AG20443 (cell line): Measurements from ENCODE around the gene ADD1.

ENCODE experiments used
- DNase-seq: peaks from one replicate; pipeline ENCODE4 v3.0.0; 2012; ENCODE audit warnings: low spot score, mixed read lengths

ADD1 gene

GRCh38 chr4:2843263-2843940, at the start of gene ADD1:
Gene ADD1 (plus strand): TSS chr4:2843844. CDS start chr4:2875916, 32,072 bp downstream.
- DNase-seq, result peak; percentile 100

DNA sequence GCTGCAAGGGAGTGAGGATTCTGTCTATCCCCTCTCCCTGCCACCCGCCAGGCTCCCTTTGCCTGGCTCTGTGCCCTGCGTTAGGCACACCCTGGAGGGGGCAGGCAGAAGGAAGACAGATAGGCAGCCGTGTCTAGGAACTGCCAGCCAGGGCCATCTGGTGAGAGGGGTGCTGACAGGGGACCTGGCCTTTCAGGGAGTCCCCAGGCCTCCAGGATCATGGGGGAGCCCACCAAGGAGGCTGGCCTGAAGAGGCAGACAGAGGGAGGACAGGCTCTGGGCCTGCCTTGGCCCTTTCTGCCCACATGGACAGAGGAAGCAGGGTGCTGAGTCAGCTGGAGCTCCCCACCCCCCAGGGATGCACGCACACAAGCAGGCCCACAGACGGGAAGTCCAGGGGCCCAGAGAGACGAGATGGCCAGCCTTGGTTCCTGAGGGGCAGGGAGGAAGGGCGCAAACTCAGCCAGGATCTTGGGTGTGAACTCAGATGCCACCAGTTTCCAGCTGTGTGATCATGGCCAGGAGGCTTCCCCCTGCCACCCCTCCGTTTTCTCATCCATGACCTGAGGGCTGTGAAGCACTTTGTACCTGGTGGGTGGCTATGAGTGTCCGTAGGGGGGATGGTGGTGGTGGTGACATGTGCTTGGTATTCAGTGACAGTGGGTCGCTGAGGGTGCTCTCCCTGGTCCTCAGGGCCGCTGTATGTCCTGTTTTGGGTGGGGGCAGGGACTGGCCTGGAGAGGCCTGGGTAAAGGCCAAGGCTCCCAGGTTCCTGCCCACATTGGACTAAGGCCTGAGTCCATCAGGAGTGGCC, 49.0 kb upstream of the ADD1 start:
- DNase-seq, result peak; percentile 61

DNA sequence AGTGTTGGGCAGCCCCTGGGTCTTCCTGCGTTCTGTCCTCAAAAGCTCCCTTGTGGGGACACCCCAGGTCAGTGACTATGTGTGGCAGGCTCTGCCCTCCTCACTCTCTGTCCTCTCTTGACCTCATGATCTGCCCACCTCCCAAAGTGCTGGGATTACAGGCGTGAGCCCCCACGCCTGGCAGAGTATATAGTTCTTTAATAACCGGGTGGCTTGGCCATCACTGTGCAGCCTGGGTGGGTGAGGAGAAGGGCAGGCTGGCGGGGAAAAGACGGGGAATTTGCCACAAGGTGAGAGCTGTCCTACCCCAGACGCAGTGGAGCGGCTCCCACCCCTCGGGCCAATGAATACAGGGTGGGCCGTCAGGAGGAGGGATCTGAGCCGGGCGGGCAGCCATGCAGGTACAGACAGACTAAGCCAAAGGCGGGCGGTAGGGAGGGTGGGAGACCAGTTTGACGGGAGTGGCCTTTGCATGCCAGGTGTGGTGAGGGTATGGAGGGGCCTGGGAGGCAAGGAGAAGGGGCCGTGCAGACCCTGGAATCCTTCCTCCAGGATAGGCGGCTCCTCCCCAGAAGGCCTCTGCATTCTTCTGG, 48.2 kb upstream of the ADD1 start:
- DNase-seq, result no peak

GRCh38 chr4:2795893-2796848, 47.5 kb upstream of the ADD1 start:
- DNase-seq, result no peak

GRCh38 chr4:2796849-2797544, 46.6 kb upstream of the ADD1 start:
- DNase-seq, result no peak

GRCh38 chr4:2797545-2798305, 45.9 kb upstream of the ADD1 start:
- DNase-seq, result no peak

GRCh38 chr4:2798399-2799223, 45.0 kb upstream of the ADD1 start:
- DNase-seq, result no peak

DNA sequence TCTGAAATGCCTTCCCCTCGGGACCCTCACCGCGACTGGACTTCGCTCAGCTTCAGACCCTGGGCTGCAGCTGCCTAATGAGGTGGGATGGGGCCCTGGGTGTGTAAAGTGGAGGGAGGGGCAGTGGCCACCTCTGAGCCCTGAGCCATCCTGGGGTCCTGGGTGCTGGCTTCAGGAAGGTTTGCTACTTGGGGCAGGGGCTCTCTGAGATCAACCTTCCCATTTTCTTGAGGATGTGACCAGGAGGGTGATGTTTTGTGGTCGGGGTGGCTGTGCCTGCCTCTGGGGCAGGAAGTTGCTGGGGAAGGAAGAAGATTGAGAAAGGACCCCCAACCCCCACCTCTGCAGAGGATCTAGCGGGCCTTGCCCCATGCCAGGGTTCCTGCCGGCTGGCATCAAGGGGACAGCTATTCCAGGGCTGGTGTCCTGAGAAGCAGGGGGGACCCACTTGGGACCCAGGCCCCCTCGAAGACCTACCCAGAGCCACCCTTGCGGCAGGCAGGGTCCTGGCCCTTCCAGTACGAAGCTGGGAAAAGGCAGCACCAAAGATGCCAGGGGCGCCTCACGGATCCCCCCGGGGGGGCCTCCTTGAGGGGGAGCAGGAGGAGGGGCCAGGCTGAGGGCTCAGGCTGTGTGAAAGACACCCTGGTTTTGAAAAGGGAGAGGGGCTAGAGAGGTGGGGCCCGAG, 44.3 kb upstream of the ADD1 start:
- no peak for DNase-seq

- DNase-seq, result no peak
Measured at GRCh38 chr4:2799971-2800690, 43.5 kb upstream of the ADD1 start.

DNA sequence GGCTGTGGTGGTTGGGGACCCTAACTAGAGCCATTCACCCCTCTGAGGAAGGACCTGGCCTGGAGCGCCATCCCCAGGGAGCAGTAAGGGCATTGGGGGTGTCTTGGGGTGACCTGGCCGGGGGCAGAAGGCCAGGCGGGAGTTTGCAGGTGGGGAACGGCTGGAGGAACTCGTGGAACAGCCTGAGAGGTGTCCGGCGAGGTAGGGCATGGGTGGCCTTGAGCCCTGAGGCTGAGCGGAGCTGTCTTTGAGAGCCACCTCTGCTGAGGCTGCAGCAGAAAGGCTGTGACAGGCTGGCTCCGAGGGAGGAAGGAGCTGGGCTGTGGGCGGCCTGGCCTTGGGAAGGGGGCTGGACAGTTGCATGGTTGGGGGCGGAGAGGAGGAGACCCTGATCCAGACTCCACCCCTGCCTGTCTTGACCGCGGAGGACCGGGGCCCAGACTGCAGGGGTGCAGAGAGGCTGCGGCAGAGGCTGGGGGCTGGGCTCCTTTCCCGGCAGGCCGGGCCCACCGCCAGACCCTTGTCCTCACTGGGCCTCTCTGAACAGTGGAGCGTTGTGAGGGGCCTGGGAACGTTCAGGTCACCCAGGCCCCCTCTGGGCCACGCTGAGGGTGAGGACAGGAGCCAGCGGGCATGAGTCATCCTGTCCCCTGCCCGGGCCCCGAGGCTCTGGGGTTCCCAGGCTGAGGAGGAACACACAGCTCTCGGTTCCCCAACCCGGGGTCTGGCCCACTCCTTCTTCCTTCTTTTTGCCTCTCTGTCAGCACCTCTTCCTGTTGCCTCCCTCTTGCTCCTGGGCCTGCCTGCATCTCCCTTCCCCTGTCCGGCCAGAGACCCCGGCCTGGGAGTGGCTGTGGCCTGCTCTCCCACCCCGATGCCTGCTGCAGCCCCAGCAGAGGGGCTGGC, 42.7 kb upstream of the ADD1 start:
- peak; percentile 62 for DNase-seq

DNA sequence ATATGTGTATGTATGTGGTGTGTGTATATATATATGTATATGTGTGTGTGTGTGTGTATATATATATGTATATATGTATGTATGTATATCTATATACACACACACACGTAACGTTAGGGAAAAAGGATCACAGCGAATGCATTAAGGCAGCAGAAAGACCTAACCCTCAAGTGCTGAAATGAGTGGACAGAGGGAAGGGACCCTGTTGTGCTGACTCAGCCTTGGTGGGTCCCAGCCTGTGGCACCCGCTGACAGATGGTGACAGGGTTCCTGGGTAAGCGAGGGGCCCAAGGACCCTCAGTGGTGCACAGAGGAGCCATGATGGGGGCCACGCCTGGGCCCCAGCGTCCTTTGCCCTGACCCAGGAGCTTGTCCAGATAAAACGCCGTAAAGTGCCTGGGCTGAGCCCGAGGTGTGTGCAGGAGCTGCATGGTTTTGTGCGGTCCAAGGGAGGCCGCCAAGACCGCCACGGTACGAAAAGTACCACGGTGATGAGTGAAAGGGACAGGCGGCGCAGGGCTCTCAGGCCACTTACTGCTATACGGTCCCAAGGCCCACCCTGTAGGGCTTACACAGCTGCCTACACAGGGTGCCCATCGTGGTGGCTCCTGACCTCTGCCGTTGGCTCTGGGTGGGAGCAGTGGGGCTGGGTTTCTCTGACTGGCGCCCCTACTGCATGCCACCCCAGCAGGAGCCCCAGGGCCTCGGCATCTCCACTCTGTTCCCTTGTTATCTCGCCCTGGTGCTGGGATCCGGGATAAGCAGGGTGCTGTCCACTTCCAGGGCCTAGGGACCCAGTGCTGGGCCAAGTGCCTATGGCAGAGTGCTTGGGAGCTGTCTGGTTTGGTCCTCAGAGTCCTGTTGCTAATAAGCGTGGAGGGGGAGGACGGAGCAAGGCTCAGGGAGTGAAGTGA, 40.8 kb upstream of the ADD1 start:
- no peak for DNase-seq

- DNase-seq, result no peak
Measured at GRCh38 chr4:2803624-2804448, 39.8 kb upstream of the ADD1 start.

- no peak for DNase-seq
Measured at GRCh38 chr4:2804449-2804972, 39.1 kb upstream of the ADD1 start.

GRCh38 chr4:2804973-2805501, 38.6 kb upstream of the ADD1 start:
- DNase-seq, result no peak
